K562 (cell line): ENCODE data around the gene ACADL. TPM values are rescaled to one million over a fixed set of nuclear protein-coding genes. Genes with fewer than 3 reads are reported as not detected.

Source experiments
- ARID2 ChIP-seq: fragments of 450-650 bp; IDR thresholded peaks from 2 replicates; pipeline ENCODE4 v1.6.1; 2017; ENCODE audit warnings: antibody characterized with exemption, mild to moderate bottlenecking
- EWSR1 ChIP-seq: fragments of 450-650 bp; IDR thresholded peaks from 2 replicates; pipeline ENCODE4 v1.6.1; 2018; ENCODE audit warnings: borderline replicate concordance, mild to moderate bottlenecking, low read depth, moderate library complexity; ENCODE audit not compliant: partially characterized antibody
- GTF3C2 ChIP-seq: IDR thresholded peaks from 3 replicates; pipeline ENCODE4 v1.6.1; 2011; ENCODE audit warnings: borderline replicate concordance, mild to moderate bottlenecking, moderate library complexity; ENCODE audit not compliant: insufficient read length; ENCODE audit errors: extremely low read depth
- HDAC8 ChIP-seq: fragments of 450-650 bp; IDR thresholded peaks from 2 replicates; pipeline ENCODE4 v1.6.1; 2016; ENCODE audit warnings: mild to moderate bottlenecking, missing genetic modification characterization, moderate library complexity, missing compliant biosample characterization
- HMBOX1 ChIP-seq: sonication (generic); IDR thresholded peaks from 2 replicates; pipeline ENCODE4 v1.6.1; 2016
- HNRNPH1 ChIP-seq: fragments of 200-400 bp; formaldehyde crosslinking; optimal IDR thresholded peaks from 2 replicates; pipeline ENCODE3; 2017; ENCODE audit warnings: low read depth, mild to moderate bottlenecking, low read length, moderate library complexity
- HNRNPUL1 ChIP-seq: fragments of 200-400 bp; formaldehyde crosslinking; IDR thresholded peaks from 2 replicates; pipeline ENCODE4 v1.6.1; 2017; ENCODE audit warnings: low read length
- ILK ChIP-seq: fragments of 450-650 bp; IDR thresholded peaks from 2 replicates; pipeline ENCODE4 v1.6.1; 2016; ENCODE audit warnings: missing genetic modification characterization, low read depth, mild to moderate bottlenecking, missing compliant biosample characterization, moderate library complexity, borderline replicate concordance
- MIER1 ChIP-seq: fragments of 450-650 bp; IDR thresholded peaks from 2 replicates; pipeline ENCODE4 v1.6.1; 2016; ENCODE audit warnings: antibody characterized with exemption, mild to moderate bottlenecking, low read depth
- MLLT1 ChIP-seq, 2 experiments: fragments of 450-650 bp; IDR thresholded peaks; 2 replicates each; pipeline ENCODE4 v1.6.1; 2016
- NR2C1 ChIP-seq, 2 experiments: fragments of 450-650 bp; IDR thresholded peaks; 2 replicates each; pipeline ENCODE4 v1.6.1; 2017; ENCODE audit warnings: mild to moderate bottlenecking in 2 of 2, antibody characterized with exemption in 1 of 2, inconsistent platforms in 1 of 2, missing compliant biosample characterization in 1 of 2, missing genetic modification characterization in 1 of 2
- PHTF2 ChIP-seq: fragments of 250-450 bp; sonication (Bioruptor Pico); IDR thresholded peaks from 2 replicates; pipeline ENCODE4 v1.5.0; 2021; ENCODE audit warnings: mild to moderate bottlenecking
- POLR2G ChIP-seq: fragments of 200-400 bp; formaldehyde crosslinking; IDR thresholded peaks from 2 replicates; pipeline ENCODE4 v1.6.1; 2017; ENCODE audit warnings: low read depth, mild to moderate bottlenecking, antibody characterized with exemption, low read length, moderate library complexity
- TRIM28 ChIP-seq: fragments of 450-650 bp; IDR thresholded peaks from 2 replicates; pipeline ENCODE4 v1.6.1; 2017
- ZNF232 ChIP-seq: sonication (generic); formaldehyde crosslinking; IDR thresholded peaks from 2 replicates; pipeline ENCODE4 v1.8.0; 2022; ENCODE audit warnings: mild to moderate bottlenecking, missing genetic modification reagents
- polyA plus RNA-seq, 8 experiments: library from polyadenylated mRNA; depleted of rRNA in 4 of 8; stranded (reverse) in 5 of 8; unstranded in 3 of 8; fragments of >200 nt; fragmentation: Nextera tagmentation in 2 of 8; fragmentation: Illumina TruSeq in 1 of 8; extraction: Ambion mirVana in 2 of 8; extraction: Trizol in 1 of 8; gene quantifications; 2 replicates each; pipeline versions ENCODE4 v1.2.1 to v1.2.3, GENCODE V29; 2011 to 2014; ENCODE audit warnings: inconsistent platforms in 1 of 8, missing spikeins in 1 of 8
- total RNA-seq, 7 experiments: library from RNA; depleted of rRNA in 6 of 7; stranded (reverse); fragments of >200 nt in 6 of 7; fragmentation: Illumina TruSeq in 2 of 7; extraction: Trizol in 2 of 7; gene quantifications; 2 replicates each; pipeline versions ENCODE4 v1.2.1 to v1.2.3, GENCODE V29; 2011 to 2021; ENCODE audit warnings: low replicate concordance in 1 of 7
- TF ChIP-seq, protein P1 (sequence below): sonication (generic); formaldehyde crosslinking; IDR thresholded peaks from 2 replicates; pipeline ENCODE4 v1.8.1; 2022; ENCODE audit warnings: missing genetic modification reagents
- TF ChIP-seq, protein P2 (sequence below): fragments of 150-350 bp; IDR thresholded peaks from 2 replicates; pipeline ENCODE4 v1.6.1; 2014; ENCODE audit warnings: low read depth, mild to moderate bottlenecking, low read length, borderline replicate concordance
- TF ChIP-seq, protein P3 (sequence below): sonication (generic); formaldehyde crosslinking; IDR thresholded peaks from 2 replicates; pipeline ENCODE4 v1.8.0; 2022; ENCODE audit warnings: mild to moderate bottlenecking, missing genetic modification reagents

Gene ACADL
- total and polyA plus RNA-seq, 9 of the 15 experiments (the other 6 are each of a cell fraction or from before 2014, with no cell fraction given), result 0.07 TPM; not detected in 8

DNA sequence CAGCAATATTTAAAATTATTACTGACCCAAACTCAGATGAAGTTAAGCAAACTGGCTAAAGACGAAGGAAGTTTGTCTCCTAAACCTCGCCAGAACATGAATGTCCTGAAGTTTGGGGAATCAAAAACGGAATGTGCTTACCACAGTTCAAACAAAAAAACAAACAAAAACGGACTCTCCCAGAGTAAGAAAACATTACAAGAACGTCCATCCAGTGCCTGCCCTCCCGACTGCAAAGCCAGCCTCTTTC is 55.1 kb downstream of the ACADL start (continued):
- TF ChIP-seq ARID2, result no peak
- TF ChIP-seq NR2C1 (IDR thresholded peaks at IDR 0.05), result no peak
- no peak for TF ChIP-seq NR2C1 (tag; IDR thresholded peaks at IDR 0.05)
- TF ChIP-seq, protein P1, sequence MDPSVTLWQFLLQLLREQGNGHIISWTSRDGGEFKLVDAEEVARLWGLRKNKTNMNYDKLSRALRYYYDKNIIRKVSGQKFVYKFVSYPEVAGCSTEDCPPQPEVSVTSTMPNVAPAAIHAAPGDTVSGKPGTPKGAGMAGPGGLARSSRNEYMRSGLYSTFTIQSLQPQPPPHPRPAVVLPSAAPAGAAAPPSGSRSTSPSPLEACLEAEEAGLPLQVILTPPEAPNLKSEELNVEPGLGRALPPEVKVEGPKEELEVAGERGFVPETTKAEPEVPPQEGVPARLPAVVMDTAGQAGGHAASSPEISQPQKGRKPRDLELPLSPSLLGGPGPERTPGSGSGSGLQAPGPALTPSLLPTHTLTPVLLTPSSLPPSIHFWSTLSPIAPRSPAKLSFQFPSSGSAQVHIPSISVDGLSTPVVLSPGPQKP (CRISPR knock-in tag), result no peak
- TF ChIP-seq TRIM28, result no peak
- no peak for TF ChIP-seq POLR2G
- TF ChIP-seq, protein P2, sequence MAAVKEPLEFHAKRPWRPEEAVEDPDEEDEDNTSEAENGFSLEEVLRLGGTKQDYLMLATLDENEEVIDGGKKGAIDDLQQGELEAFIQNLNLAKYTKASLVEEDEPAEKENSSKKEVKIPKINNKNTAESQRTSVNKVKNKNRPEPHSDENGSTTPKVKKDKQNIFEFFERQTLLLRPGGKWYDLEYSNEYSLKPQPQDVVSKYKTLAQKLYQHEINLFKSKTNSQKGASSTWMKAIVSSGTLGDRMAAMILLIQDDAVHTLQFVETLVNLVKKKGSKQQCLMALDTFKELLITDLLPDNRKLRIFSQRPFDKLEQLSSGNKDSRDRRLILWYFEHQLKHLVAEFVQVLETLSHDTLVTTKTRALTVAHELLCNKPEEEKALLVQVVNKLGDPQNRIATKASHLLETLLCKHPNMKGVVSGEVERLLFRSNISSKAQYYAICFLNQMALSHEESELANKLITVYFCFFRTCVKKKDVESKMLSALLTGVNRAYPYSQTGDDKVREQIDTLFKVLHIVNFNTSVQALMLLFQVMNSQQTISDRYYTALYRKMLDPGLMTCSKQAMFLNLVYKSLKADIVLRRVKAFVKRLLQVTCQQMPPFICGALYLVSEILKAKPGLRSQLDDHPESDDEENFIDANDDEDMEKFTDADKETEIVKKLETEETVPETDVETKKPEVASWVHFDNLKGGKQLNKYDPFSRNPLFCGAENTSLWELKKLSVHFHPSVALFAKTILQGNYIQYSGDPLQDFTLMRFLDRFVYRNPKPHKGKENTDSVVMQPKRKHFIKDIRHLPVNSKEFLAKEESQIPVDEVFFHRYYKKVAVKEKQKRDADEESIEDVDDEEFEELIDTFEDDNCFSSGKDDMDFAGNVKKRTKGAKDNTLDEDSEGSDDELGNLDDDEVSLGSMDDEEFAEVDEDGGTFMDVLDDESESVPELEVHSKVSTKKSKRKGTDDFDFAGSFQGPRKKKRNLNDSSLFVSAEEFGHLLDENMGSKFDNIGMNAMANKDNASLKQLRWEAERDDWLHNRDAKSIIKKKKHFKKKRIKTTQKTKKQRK, result no peak
- no peak for TF ChIP-seq PHTF2
- no peak for TF ChIP-seq HDAC8 (tag)
- TF ChIP-seq HNRNPUL1, result no peak
- no peak for TF ChIP-seq ZNF232 (CRISPR knock-in tag)
- TF ChIP-seq MLLT1 (IDR thresholded peaks at IDR 0.05), result peak in 1 of 2 experiments; percentile 75; a peak in 1 of 4 replicates
- TF ChIP-seq MIER1, result no peak
- TF ChIP-seq HMBOX1, result 0 out of 2 replicates have a peak, but pooled peaks have one; percentile 30
- no peak for TF ChIP-seq HNRNPH1
- no peak for TF ChIP-seq ILK (tag)
- TF ChIP-seq, protein P3, sequence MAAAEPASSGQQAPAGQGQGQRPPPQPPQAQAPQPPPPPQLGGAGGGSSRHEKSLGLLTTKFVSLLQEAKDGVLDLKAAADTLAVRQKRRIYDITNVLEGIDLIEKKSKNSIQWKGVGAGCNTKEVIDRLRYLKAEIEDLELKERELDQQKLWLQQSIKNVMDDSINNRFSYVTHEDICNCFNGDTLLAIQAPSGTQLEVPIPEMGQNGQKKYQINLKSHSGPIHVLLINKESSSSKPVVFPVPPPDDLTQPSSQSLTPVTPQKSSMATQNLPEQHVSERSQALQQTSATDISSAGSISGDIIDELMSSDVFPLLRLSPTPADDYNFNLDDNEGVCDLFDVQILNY (CRISPR knock-in tag), result no peak
- TF ChIP-seq GTF3C2, result no peak
- TF ChIP-seq EWSR1, result no peak
